Stimulated activated naive CD4-positive, alpha-beta T cell (primary cell): Measurements from ENCODE around the gene PINK1.
"Not testable (repeated sequence)": the region's sequence is repeated elsewhere in the genome, so short reads cannot be mapped to it uniquely, and the experiment has no call there.

Experiments
- DNase-seq, 6 experiments: peaks; one replicate each; lab custom pipeline; 2025; lab: John Stamatoyannopoulos, UW

The PINK1 gene

DNA sequence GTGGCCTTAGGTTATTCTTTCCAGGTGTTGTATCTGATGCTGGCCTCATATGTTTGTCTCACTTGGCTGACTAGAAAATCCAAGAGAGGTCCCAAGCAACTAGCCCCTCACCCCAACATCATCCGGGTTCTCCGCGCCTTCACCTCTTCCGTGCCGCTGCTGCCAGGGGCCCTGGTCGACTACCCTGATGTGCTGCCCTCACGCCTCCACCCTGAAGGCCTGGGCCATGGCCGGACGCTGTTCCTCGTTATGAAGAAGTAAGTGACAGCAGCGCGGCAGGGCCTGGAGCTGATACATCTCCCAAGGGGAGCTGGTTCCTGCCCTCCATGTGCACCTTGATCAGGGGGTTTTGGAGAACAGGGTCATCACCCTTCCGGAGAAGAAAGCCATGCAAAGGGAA is 11.2 kb downstream of the PINK1 start:
- DNase-seq: peak in 1 of 6 experiments; percentile 100

GRCh38 chr1:20645414-20645813 is 12.2 kb downstream of the PINK1 start:
- no peak for DNase-seq

DNA sequence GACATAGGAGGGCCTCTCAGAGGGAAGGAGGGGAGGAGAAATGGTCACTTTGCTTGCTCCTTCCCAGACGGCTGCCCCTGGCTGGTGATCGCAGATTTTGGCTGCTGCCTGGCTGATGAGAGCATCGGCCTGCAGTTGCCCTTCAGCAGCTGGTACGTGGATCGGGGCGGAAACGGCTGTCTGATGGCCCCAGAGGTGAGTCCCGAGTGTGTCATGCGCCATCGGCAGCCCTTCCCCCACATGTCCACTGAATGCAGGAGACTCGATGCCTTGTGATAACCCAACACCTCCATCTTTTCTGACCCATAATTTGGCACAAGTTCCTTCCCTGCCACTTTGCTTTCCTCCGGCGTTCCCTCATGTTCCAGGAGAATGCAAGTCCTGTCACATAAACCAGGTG is 15.2 kb downstream of the PINK1 start:
- DNase-seq: no peak

GRCh38 chr1:20648946-20649345 is 15.7 kb downstream of the PINK1 start:
- DNase-seq: no peak

DNA sequence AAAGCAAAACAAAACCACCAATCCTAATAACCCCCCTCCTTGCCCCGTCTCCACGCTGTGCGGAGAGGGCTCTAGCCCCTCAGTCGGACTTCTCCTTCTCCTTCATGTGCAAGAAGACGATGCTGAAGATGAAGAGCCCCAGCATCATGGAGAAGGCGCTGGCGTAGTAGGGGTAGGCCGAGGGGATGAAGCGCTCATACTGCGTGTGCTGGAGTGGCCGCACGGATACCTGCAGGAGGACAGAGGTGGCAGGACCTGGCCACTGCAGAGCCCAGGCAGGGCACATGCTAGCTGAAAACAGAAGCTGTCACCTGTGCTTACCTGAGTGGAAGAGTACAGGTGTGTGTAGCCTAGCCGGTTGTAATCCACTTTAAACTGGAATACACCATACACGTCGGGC is 19.0 kb downstream of the PINK1 start:
- DNase-seq: no peak

DNA sequence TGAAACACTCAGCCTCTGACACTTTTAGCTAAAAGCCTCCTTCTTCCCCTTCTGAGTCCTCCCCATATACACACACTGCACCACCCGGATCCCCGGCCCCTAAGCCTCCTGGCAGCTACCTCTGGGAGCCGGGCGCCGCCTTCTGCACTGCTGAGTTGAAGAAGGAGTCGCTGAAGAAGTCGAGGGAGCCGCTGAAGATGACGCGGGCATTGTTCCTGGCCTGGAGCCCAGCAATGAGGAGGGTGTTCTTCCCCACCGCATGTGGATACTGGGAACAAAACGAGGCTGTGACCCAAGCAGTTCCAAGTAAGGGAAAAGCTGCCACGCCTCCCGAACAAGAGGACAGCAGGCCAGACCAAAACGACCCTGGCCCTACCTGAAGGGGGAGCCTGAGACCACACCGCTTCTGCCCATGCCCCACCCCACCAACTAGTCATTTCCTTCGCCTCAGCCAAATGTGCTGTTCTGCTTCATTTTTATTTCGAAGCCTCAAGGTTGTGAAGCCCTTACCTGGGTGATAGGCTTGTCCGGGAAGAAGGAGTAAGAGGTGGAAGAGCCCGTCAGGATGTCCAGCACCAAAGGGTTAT is 20.9 kb downstream of the PINK1 start:
- no peak for DNase-seq

- no peak for DNase-seq
These were observed 23.8 kb downstream of the PINK1 start for GRCh38 chr1:20657024-20657423.

- no peak for DNase-seq
These were observed 25.1 kb downstream of the PINK1 start for GRCh38 chr1:20658166-20658915.

DNA sequence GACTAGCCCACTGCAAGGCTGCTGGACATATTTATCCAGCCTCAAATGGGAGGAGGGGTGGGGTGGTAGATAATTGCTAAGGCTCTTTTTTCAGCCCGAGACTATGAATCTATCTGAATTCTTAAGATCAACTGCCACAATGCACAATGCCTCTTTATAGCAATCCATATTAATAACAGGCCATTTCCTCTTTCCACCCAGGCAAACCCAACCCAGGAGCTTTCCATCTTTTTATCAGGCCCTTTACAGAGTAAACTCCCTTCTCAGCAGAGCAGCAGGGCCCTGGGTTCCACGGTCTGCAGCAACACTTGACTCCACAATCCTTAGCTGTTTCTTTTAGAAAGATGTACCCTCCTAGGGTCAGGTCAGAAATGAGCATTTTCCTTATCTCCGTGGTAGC is 27.1 kb downstream of the PINK1 start:
- no peak for DNase-seq

DNA sequence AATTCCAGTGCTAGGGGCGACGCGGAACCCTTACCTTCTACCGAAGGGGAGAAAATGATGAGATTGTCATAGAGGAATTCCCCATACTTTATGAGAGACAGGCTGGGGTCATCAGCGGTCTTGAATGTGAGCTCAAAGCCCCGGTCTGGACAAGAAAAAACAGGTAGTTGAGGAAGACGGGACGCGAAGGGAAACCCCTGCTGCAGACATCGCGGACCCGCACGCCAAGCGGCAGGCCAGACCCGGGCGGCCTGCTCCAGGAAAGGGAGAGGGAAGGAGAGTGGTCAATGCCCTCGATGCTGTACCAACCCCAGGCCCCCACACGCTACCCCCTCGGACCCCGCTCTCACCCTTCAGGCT is 27.6 kb downstream of the PINK1 start:
- peak in 2 of 6 experiments; percentile 30 to 36 for DNase-seq

DNA sequence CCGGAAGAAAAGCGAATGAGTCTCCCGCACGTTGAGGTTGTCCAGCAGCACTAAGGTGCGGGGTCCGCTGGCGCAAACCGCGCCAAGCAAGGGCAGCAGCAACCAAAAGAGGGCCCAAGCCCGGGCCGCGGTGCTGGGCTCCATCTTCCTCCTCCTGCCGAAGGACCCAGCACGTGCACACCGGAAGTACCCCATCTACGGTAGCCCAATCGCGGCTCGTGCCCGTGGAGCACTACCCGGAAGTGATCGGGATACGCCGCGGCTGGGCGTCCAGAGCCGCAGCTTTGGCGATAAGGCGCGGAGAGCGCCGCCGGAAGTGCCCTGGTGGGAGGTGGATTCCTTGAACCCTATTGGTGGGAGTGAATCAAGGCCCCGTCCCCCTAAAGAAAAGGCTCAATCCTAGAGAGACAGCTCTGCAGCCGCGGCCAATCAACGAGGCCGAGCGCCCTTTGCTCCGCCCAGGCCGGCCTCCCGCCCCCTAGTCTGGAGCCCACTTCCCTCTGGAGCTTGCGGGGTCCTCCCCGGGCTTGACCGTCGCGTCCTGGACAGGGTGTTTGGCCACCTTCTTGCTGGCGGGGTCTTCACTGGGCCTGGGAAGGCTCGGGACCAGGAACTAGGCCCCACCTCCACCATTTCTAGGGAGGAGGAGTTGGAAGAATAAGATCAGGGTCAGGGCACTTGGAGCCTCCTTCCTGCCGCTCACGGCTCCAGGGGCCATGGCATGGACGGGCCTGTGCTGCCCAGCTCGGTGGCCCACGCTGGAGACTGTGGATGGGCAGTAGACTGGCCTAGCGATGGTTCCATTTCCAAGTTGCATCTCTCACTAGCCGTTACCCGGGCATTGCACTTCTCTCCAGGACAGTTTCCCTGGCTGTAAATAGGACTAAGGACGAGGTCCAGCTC is 28.2 kb downstream of the PINK1 start, which contains the start of gene DDOST:
DDOST (minus strand) TSS at position 163 of the 903 bp plus-strand sequence; CDS start at position 144, 19 bp downstream.
- peak; percentile 88 to 95 (median 92) for DNase-seq

DNA sequence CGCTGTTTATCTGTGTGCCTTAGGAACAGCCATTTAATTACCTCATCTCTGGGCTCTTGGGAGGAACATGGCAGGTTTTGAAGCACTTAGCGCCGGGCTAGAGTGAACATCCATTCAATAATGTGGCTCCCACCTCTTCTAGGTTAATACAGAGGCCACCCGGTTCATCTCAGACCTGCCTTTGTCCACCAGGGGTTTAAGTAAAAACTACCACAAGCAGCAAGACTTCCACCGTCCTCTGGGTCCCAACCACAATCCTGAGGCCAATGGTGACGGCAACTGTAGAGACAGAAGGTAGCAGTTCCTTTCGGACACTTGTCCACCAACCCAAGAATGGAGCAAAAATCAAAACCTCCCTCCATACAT is 28.8 kb downstream of the PINK1 start:
- no peak for DNase-seq

- no peak for DNase-seq
These were observed 30.1 kb downstream of the PINK1 start for GRCh38 chr1:20663365-20663764.

GRCh38 chr1:20663969-20664715 is 30.9 kb downstream of the PINK1 start:
- no peak for DNase-seq

- no peak for DNase-seq
These were observed 32.5 kb downstream of the PINK1 start for GRCh38 chr1:20665726-20666125.

GRCh38 chr1:20666146-20666545 is 32.9 kb downstream of the PINK1 start:
- DNase-seq: no peak

GRCh38 chr1:20666804-20667203 is 33.5 kb downstream of the PINK1 start:
- DNase-seq: no peak

GRCh38 chr1:20668581-20668980 is 35.3 kb downstream of the PINK1 start:
- no peak for DNase-seq

DNA sequence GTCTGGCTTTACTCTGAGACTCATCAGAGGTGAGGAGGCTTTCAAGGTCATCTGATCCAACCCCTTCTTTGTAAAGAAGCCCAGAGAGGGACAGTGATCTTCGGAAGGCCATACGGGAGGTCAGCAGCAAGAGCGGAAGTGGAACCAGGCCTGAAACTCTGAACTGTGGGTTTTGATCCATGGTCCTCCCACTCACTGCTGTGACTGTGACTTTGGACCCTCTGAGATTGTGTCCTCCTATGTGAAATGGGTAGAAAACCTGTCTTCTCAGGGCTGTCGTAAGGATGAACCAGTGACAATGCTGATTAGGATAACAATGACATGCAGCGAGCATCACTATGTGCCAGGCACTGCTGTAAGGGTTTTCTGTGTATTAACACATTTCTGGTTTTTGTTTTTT is 37.7 kb downstream of the PINK1 start:
- no peak for DNase-seq

DNA sequence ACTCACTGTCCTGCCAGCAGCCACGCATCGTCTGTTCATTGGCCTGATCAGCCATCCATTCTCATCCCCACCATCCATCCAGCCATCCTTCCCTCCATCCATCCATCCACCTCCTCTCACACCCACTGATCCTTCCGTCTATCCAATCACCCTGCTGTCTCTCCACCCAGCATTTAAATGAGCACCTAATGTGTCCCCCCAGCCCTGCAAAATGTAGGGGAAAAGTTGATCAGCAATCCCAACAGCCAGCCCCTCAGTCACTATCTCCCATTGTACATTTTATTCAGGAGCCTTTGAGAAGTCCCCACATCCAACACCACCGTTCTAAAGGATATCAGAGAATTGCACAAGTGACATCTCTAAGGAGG is 39.0 kb downstream of the PINK1 start:
- no peak for DNase-seq

DNA sequence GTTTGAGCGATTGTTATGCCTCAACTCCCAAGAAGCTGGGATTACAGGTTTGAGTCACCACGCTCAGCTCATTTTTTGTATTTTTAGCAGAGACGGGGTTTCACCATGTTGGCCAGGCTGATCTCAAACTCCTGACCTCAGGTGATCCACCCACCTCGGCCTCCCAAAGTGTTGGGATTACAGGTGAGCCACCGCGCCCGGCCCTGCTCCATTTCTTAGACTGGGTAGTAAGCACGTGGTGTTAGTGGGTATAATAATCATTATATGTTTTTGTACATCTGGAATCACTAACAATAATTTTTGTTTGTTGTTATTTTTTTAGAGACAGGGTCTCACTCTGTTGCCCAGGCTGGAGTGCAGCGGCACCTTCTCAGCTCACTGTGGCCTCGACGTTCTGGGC is 40.4 kb downstream of the PINK1 start:
- DNase-seq: not testable (repeated sequence)

DNA sequence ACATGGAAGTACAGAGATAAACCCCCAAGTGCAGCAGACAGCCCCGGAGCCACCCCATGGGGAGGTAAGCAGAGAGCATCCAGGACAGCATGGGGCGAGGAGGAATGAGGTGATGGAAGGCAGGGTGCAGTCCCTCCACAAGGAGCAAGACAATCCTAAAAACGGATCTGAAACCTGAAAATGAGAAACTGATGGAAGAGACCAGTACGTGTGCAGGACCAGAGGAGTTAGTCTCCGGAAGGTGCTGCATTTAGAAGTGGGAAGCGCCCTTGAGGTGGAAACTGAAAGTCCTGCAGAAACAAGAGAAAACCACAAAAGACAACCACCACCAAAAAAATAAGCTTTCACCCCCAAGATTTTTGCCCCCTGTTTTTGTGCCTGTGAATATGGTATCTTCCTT is 45.3 kb downstream of the PINK1 start:
- no peak for DNase-seq
